Trophoblast cell (in vitro differentiated cells and primary cell): ENCODE data around the gene SRPK2.

Experiments
- DNase-seq, 2 donors: peaks; one replicate each; pipeline ENCODE4 v3.0.0-alpha.2; 2016
- H2AFZ ChIP-seq: 2 replicates; pipeline ENCODE4 v1.6.1; 2013; ENCODE audit warnings: low read length, moderate library complexity, mild to moderate bottlenecking; ENCODE audit not compliant: insufficient read depth, poor library complexity
- H2AK5ac ChIP-seq: 2 replicates; pipeline ENCODE4 v1.6.1; 2013; ENCODE audit warnings: mild to moderate bottlenecking, low read length
- H2BK120ac ChIP-seq: 2 replicates; pipeline ENCODE4 v1.6.1; 2013; ENCODE audit warnings: low read length, mild to moderate bottlenecking, moderate library complexity; ENCODE audit not compliant: insufficient read depth, poor library complexity
- H2BK12ac ChIP-seq: 2 replicates; pipeline ENCODE4 v1.6.1; 2013; ENCODE audit warnings: mild to moderate bottlenecking, low read length, moderate library complexity
- H2BK5ac ChIP-seq: 2 replicates; pipeline ENCODE4 v1.6.1; 2013; ENCODE audit warnings: low read length, low read depth, moderate library complexity, mild to moderate bottlenecking; ENCODE audit not compliant: poor library complexity
- H3K14ac ChIP-seq: 2 replicates; pipeline ENCODE4 v1.6.1; 2013; ENCODE audit warnings: mild to moderate bottlenecking, low read length
- H3K18ac ChIP-seq: 2 replicates; pipeline ENCODE4 v1.6.1; 2013; ENCODE audit warnings: mild to moderate bottlenecking, low read length
- H3K23ac ChIP-seq: 2 replicates; pipeline ENCODE4 v1.6.1; 2013; ENCODE audit warnings: low read length
- H3K27ac ChIP-seq: 2 replicates; pipeline ENCODE4 v1.5.1; 2013; ENCODE audit warnings: low read depth, mild to moderate bottlenecking, inconsistent platforms, low read length, moderate library complexity
- H3K27me3 ChIP-seq: 2 replicates; pipeline ENCODE4 v1.6.1; 2013; ENCODE audit warnings: inconsistent platforms, mild to moderate bottlenecking, low read length, moderate library complexity; ENCODE audit not compliant: insufficient read depth
- H3K36me3 ChIP-seq, 2 experiments: 1 replicate in 1 of 2; 2 replicates in 1 of 2; pipeline ENCODE4 v1.6.1; 2013; ENCODE audit warnings: low read length in 2 of 2, mild to moderate bottlenecking in 2 of 2, moderate library complexity in 1 of 2; ENCODE audit not compliant: insufficient read depth in 2 of 2, control insufficient read depth in 1 of 2
- H3K4ac ChIP-seq: 2 replicates; pipeline ENCODE4 v1.6.1; 2013; ENCODE audit warnings: low read depth, mild to moderate bottlenecking, low read length, moderate library complexity
- H3K4me1 ChIP-seq, 2 experiments: 1 replicate in 1 of 2; 2 replicates in 1 of 2; pipeline ENCODE4 v1.6.1; 2013; ENCODE audit warnings: low read length in 2 of 2, mild to moderate bottlenecking in 2 of 2, moderate library complexity in 1 of 2; ENCODE audit not compliant: insufficient read depth in 2 of 2, control insufficient read depth in 1 of 2
- H3K4me2 ChIP-seq: 2 replicates; pipeline ENCODE4 v1.6.1; 2013; ENCODE audit warnings: inconsistent platforms, mild to moderate bottlenecking, low read length, moderate library complexity
- H3K4me3 ChIP-seq: 2 replicates; pipeline ENCODE4 v1.5.1; 2013; ENCODE audit warnings: mild to moderate bottlenecking, low read depth, low read length, inconsistent platforms
- H3K79me1 ChIP-seq: one replicate; pipeline ENCODE4 v1.6.1; 2013; ENCODE audit warnings: low read length
- H3K79me2 ChIP-seq: 2 replicates; pipeline ENCODE4 v1.6.1; 2013; ENCODE audit warnings: low read length, mild to moderate bottlenecking; ENCODE audit not compliant: control insufficient read depth, insufficient read depth, poor library complexity
- H3K9ac ChIP-seq: 2 replicates; pipeline ENCODE4 v1.6.1; 2013; ENCODE audit warnings: mild to moderate bottlenecking, low read length
- H3K9me3 ChIP-seq: 2 replicates; pipeline ENCODE4 v1.6.1; 2013; ENCODE audit warnings: low read depth, mild to moderate bottlenecking, control low read depth, inconsistent platforms, low read length; ENCODE audit not compliant: insufficient read depth
- H4K12ac ChIP-seq: 2 replicates; pipeline ENCODE4 v1.6.1; 2013; ENCODE audit warnings: low read depth, mild to moderate bottlenecking, low read length, moderate library complexity
- H4K8ac ChIP-seq: 2 replicates; pipeline ENCODE4 v1.6.1; 2013; ENCODE audit warnings: low read depth, mild to moderate bottlenecking, low read length, moderate library complexity
- H4K91ac ChIP-seq: one replicate; pipeline ENCODE4 v1.6.1; 2013; ENCODE audit warnings: low read depth, mild to moderate bottlenecking, low read length, moderate library complexity
- WGBS: extraction: QIAGEN DNeasy Blood & Tissue Kit; methylation state at CpG from one replicate; pipeline ENCODE4 v1.1.7; 2013; ENCODE audit warnings: missing lambda C conversion rate; ENCODE audit not compliant: insufficient read length, insufficient coverage; ENCODE audit errors: extremely low coverage; 5-methylcytosine and 5-hydroxymethylcytosine counted together

SRPK2 gene

GRCh38 chr7:105096306-105096705, 292.4 kb downstream of the SRPK2 start:
- Histone ChIP-seq H3K27ac (no peak overlapping the region), H2AFZ (no peak overlapping the region), H2BK5ac (no peak overlapping the region), H3K79me2 (no peaks in the 10 kb centered on the region), H3K79me1 (no peaks in the 10 kb centered on the region), H3K36me3 (peaks cover 0 to 2% of the 10 kb centered on the region in 2 experiments), H3K4ac (no peak overlapping the region), H3K23ac (no peak overlapping the region), H3K4me2 (no peak overlapping the region), H3K18ac (no peak overlapping the region), H4K91ac (no peak overlapping the region), H3K4me1 (no peaks in the 10 kb centered on the region), H3K14ac (no peak overlapping the region), H4K12ac (no peak overlapping the region), H3K27me3 (no peaks in the 10 kb centered on the region), H3K4me3 (no peak overlapping the region), H3K9ac (no peak overlapping the region), H2BK12ac (no peak overlapping the region), H4K8ac (no peak overlapping the region), H3K9me3 (no peaks in the 10 kb centered on the region), H2BK120ac (no peak overlapping the region), H2AK5ac (no peak overlapping the region)
- DNase-seq = peak; percentile 13 to 74
- WGBS = no CpG with 5 or more reads among the region's 3 CpGs

GRCh38 chr7:105094966-105095365, 293.8 kb downstream of the SRPK2 start:
- no peaks in the 10 kb centered on the region for H3K4me1 ChIP-seq
- H3K4me3 ChIP-seq = no peak overlapping the region
- no peaks in the 10 kb centered on the region for H3K79me2 ChIP-seq
- H4K91ac ChIP-seq = no peak overlapping the region
- H3K27ac ChIP-seq = no peak overlapping the region
- H2AK5ac ChIP-seq = no peak overlapping the region
- no peak overlapping the region for H3K9ac ChIP-seq
- no peaks in the 10 kb centered on the region for H3K79me1 ChIP-seq
- H3K23ac ChIP-seq = no peak overlapping the region
- H3K36me3 ChIP-seq = peaks cover 0 to 2% of the 10 kb centered on the region in 2 experiments
- H2BK120ac ChIP-seq = no peak overlapping the region
- H2BK5ac ChIP-seq = no peak overlapping the region
- no peak overlapping the region for H3K14ac ChIP-seq
- no peak overlapping the region for H3K4me2 ChIP-seq
- no peak overlapping the region for H2AFZ ChIP-seq
- no peak overlapping the region for H2BK12ac ChIP-seq
- H4K12ac ChIP-seq = no peak overlapping the region
- no peaks in the 10 kb centered on the region for H3K9me3 ChIP-seq
- no peak overlapping the region for H3K4ac ChIP-seq
- DNase-seq = no peak
- no peaks in the 10 kb centered on the region for H3K27me3 ChIP-seq
- no peak overlapping the region for H4K8ac ChIP-seq
- H3K18ac ChIP-seq = no peak overlapping the region

GRCh38 chr7:105088456-105088855, 300.3 kb downstream of the SRPK2 start:
- H3K23ac ChIP-seq = no peak overlapping the region
- no peak overlapping the region for H3K4me2 ChIP-seq
- H3K27ac ChIP-seq = no peak overlapping the region
- no peak overlapping the region for H2AFZ ChIP-seq
- no peaks in the 10 kb centered on the region for H3K4me1 ChIP-seq
- no peak for DNase-seq
- H2AK5ac ChIP-seq = no peak overlapping the region
- H4K91ac ChIP-seq = no peak overlapping the region
- no peak overlapping the region for H3K18ac ChIP-seq
- H3K36me3 ChIP-seq = peaks cover 7 to 12% of the 10 kb centered on the region in 2 experiments
- H4K12ac ChIP-seq = no peak overlapping the region
- H3K79me1 ChIP-seq = no peaks in the 10 kb centered on the region
- no peak overlapping the region for H2BK5ac ChIP-seq
- H3K27me3 ChIP-seq = no peaks in the 10 kb centered on the region
- H3K4ac ChIP-seq = no peak overlapping the region
- no peaks in the 10 kb centered on the region for H3K9me3 ChIP-seq
- no peak overlapping the region for H3K14ac ChIP-seq
- no peak overlapping the region for H4K8ac ChIP-seq
- H2BK12ac ChIP-seq = no peak overlapping the region
- no CpG with 5 or more reads among the region's 2 CpGs for whole genome bisulfite sequencing
- H3K9ac ChIP-seq = no peak overlapping the region
- H3K79me2 ChIP-seq = no peaks in the 10 kb centered on the region
- H2BK120ac ChIP-seq = no peak overlapping the region
- no peak overlapping the region for H3K4me3 ChIP-seq

- Histone ChIP-seq H3K9ac (no peak overlapping the region), H3K4me3 (no peak overlapping the region), H3K36me3 (peaks cover 7 to 12% of the 10 kb centered on the region in 2 experiments), H3K27ac (no peak overlapping the region), H2BK5ac (no peak overlapping the region), H3K9me3 (no peaks in the 10 kb centered on the region), H2AK5ac (no peak overlapping the region), H2BK120ac (no peak overlapping the region), H3K4ac (no peak overlapping the region), H4K91ac (no peak overlapping the region), H2BK12ac (no peak overlapping the region), H3K23ac (no peak overlapping the region), H3K4me2 (no peak overlapping the region), H3K18ac (no peak overlapping the region), H3K4me1 (no peaks in the 10 kb centered on the region), H2AFZ (no peak overlapping the region), H3K79me1 (no peaks in the 10 kb centered on the region), H4K8ac (no peak overlapping the region), H3K14ac (no peak overlapping the region), H3K27me3 (no peaks in the 10 kb centered on the region), H4K12ac (no peak overlapping the region), H3K79me2 (no peaks in the 10 kb centered on the region)
- no CpG with 5 or more reads among the region's 6 CpGs for WGBS
- DNase-seq = peak; percentile 68 to 91
These were observed 300.7 kb downstream of the SRPK2 start for GRCh38 chr7:105087981-105088380.
